Epithelial cell of proximal tubule (primary cell): ENCODE results near the gene TMEM126B. TPM values are rescaled to one million over a fixed set of nuclear protein-coding genes. Genes with fewer than 3 reads are reported as not detected.
A peak's percentile ranks its signal among the peaks of the same experiment; 100 is the strongest.
"Not testable (repeated sequence)": the region's sequence is repeated elsewhere in the genome, so short reads cannot be mapped to it uniquely, and the experiment has no call there.

Experiments used
- DNase-seq: peaks from one replicate; pipeline ENCODE4 v3.0.0-alpha.2; 2011; ENCODE audit warnings: low read depth
- H3K4me3 ChIP-seq: 2 replicates; pipeline ENCODE4 v1.5.1; 2011; ENCODE audit warnings: low read depth, mild to moderate bottlenecking, low read length
- CTCF ChIP-seq: conservative IDR thresholded peaks from 2 replicates; pipeline ENCODE4 v1.5.1; 2012; ENCODE audit warnings: low read depth, mild to moderate bottlenecking, low read length
- total RNA-seq: library from RNA; depleted of rRNA; stranded (reverse); fragments of >200 nt; gene quantifications from 2 replicates; pipeline ENCODE4 v1.2.3, GENCODE V29; 2015

The TMEM126B gene
- total RNA-seq, 1 donor from 2014 or later = 86.8 TPM

- peak within 1 kb of the TSS; percentile 78 for H3K4me3 ChIP-seq
- no peak for TF ChIP-seq CTCF
- no peak for DNase-seq
Observed at GRCh38 chr11:85647604-85648299, 19.4 kb downstream of the TMEM126B start, which contains the start of gene TMEM126A. Gene TMEM126A (plus strand): TSS chr11:85647967. CDS start chr11:85650256, 2,289 bp downstream.

DNA sequence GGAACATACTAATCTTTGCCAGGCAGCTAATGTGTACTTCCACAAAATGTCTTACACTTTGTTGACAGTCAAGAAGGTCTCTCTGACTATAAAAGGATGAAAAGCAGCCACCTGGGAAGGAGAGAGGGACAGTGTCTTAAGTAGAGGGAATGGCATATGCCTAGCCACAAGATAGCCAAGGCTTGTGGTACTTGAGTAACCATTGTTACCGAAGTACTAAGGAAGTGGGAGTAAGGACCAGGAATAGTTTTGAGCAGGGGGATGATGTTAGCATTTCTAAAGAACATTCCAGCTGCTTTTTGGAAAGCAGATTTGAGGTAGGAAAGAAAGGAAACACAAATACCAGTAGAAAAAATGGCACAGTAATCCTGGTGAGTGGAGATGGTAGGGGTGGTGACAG is 22.7 kb downstream of the TMEM126B start:
- no peak overlapping the region for H3K4me3 ChIP-seq
- no peak for DNase-seq
- TF ChIP-seq CTCF = no peak

DNA sequence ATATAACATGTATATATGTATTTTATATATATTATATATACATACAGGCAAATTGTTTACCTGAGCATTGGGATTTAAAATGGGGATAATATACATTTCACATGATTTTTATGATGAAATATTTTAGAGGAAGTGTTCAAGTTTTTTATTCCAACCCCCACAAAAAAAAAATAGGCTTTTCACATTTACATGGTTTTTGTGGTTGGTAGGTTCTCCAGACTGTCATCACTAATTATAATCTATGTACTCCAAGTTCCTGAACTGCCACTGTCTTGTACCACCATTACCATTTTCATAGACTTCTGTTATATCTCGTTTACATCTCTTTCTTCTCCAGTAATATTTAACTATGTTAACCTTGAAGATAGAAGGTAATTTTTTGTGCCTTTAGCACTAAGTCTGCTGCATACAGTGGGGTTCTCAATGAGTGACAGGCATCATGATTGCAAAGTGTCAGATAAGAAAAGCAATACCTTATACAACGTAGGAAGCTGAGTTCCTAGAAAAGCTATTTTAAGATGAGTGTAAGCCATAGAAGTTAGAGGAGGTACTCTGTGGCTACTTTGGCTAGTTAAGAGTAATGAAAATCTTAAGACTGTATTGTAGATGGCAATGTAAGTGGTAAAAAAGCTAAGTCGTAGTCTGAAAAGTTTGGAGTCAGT is 24.5 kb downstream of the TMEM126B start:
- no peak overlapping the region for H3K4me3 ChIP-seq
- no peak for TF ChIP-seq CTCF
- no peak for DNase-seq

DNA sequence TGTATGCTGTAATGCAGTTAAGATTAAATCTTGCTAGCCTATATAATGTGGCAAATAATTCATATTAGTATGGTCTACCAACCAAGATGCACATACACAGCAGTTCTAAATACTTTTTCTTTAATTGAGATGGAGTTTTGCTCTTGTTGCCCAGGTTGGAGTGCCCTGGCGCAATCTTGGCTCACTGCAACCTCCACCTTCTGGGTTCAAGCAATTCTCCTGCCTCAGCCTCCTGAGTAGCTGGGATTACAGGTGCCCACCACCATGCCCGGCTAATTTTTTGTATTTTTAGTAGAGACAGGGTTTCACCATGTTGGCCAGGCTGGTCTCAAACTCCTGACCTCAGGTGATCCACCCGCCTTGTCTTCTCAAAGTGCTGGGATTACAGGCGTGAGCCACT is 25.9 kb downstream of the TMEM126B start:
- not testable (repeated sequence) for DNase-seq, H3K4me3 ChIP-seq

DNA sequence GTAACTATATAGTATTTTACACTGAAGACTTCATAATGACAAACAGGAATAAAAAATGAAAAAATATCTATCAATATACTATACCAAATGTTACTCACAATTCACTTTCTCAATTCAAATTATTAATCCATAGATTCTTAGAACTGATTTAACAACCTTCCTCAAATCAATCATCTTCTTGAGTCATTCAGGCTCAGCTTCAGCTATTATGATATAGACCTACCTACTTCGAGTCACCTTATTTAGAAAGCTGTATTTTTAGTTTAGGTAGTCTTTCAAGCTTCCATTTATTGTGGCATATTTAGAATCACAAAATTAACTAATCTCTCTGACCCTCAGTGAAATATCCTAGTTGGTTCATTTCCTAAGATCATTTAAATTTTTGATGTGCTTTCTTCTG is 28.4 kb downstream of the TMEM126B start:
- no peak for TF ChIP-seq CTCF
- no peak overlapping the region for H3K4me3 ChIP-seq
- no peak for DNase-seq

- TF ChIP-seq CTCF = no peak
- no peak for DNase-seq
- no peak overlapping the region for H3K4me3 ChIP-seq
Observed at GRCh38 chr11:85658180-85658579, 29.8 kb downstream of the TMEM126B start.

GRCh38 chr11:85661972-85662664 is 33.7 kb downstream of the TMEM126B start:
- peak overlapping the region; percentile 90 for H3K4me3 ChIP-seq
- DNase-seq = no peak
- no peak for TF ChIP-seq CTCF
